Measurements from ENCODE around the gene ZBTB21.

DNA sequence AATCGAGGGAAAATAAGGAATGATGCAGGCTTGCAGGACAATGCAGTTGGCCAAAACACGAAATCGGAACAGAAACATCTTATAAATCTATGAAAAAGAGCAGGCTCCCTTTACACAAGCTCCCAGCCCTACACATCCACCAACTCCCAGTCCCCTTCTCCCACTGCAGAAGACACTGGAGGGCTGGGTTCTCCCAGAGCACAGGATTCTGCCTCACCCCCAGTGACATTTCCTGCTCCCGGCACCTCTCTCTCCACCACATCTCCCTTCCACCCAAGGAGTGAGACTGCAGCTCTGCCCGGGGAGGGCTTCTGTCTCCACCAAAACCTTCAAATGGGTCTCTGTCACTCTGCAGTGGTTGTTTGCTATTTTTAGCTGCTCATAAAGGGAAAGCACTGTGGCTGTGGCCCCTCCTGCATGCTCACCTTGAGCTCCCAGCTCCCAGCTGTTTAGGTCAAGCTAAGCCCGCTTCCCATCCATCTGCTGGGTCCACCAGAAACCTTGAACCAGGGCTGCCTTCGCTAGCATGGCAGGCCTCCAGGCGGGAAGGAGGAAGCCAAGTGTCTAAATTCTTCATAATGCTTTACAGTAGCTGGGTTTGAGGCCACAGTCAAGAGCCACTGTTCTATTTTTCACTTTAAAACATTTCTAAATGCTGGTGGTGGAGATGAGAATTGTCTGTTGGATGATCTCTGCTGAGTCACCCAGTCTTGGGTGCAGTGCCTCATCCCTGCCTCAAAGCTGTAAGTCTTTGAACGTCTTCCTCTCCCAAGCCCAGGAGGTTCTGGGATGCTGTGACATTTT, 53.0 kb downstream of the ZBTB21 start:
- TF ChIP-seq, protein P1, sequence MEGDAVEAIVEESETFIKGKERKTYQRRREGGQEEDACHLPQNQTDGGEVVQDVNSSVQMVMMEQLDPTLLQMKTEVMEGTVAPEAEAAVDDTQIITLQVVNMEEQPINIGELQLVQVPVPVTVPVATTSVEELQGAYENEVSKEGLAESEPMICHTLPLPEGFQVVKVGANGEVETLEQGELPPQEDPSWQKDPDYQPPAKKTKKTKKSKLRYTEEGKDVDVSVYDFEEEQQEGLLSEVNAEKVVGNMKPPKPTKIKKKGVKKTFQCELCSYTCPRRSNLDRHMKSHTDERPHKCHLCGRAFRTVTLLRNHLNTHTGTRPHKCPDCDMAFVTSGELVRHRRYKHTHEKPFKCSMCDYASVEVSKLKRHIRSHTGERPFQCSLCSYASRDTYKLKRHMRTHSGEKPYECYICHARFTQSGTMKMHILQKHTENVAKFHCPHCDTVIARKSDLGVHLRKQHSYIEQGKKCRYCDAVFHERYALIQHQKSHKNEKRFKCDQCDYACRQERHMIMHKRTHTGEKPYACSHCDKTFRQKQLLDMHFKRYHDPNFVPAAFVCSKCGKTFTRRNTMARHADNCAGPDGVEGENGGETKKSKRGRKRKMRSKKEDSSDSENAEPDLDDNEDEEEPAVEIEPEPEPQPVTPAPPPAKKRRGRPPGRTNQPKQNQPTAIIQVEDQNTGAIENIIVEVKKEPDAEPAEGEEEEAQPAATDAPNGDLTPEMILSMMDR (IDR thresholded peaks at IDR 0.05; ENCODE audit: control extremely low read depth in 1 of 3, insufficient read depth in 1 of 3, low read depth in 1 of 3, low read length in 3 of 3) = no peak
- no peak for TF ChIP-seq JUN (IDR thresholded peaks at IDR 0.05; ENCODE audit: low read depth, low read length)
- no peak for TF ChIP-seq EGR1 (IDR thresholded peaks at IDR 0.05; ENCODE audit: borderline replicate concordance, low read depth, low read length)
- no peak for TF ChIP-seq EZH2 (IDR thresholded peaks at IDR 0.05; ENCODE audit: low read depth, low read length, severe bottlenecking)
- TF ChIP-seq KDM5A (IDR thresholded peaks at IDR 0.05; ENCODE audit: low read length) = no peak
- TF ChIP-seq RFX5 (IDR thresholded peaks at IDR 0.05; ENCODE audit: borderline replicate concordance, low read depth, low read length) = no peak
- no peak for TF ChIP-seq POLR2AphosphoS5 (IDR thresholded peaks at IDR 0.05; ENCODE audit: low read depth, low read length)
- no peak for TF ChIP-seq ZNF274 (IDR thresholded peaks at IDR 0.05; ENCODE audit: borderline replicate concordance, extremely low read depth, low read length)
- no peak for TF ChIP-seq TAF1 (IDR thresholded peaks at IDR 0.05; ENCODE audit: low read depth, low read length)
- no peak for TF ChIP-seq POLR2A (IDR thresholded peaks at IDR 0.05; ENCODE audit: control extremely low read depth in 1 of 2, low read depth in 2 of 2, low read length in 2 of 2)
